Type B pancreatic cell (in vitro differentiated cells): Measurements from ENCODE around the gene CFI. TPM values are rescaled to one million over a fixed set of nuclear protein-coding genes. Genes with fewer than 3 reads are reported as not detected.

ENCODE experiments used
- DNase-seq: peaks from one replicate; pipeline ENCODE4 v3.0.0; 2021; ENCODE audit warnings: mixed read lengths; ENCODE audit not compliant: unreplicated experiment; ENCODE audit errors: extremely low spot score
- H3K27ac Mint-ChIP-seq: 2 replicates; pipeline ENCODE4 v1.8.0; 2021; ENCODE audit warnings: mild to moderate bottlenecking, mixed read lengths
- H3K27me3 Mint-ChIP-seq: 2 replicates; pipeline ENCODE4 v1.8.0; 2021; ENCODE audit warnings: mixed read lengths
- H3K36me3 Mint-ChIP-seq: 2 replicates; pipeline ENCODE4 v1.8.0; 2021; ENCODE audit warnings: mixed read lengths
- H3K4me1 Mint-ChIP-seq: one replicate; pipeline ENCODE4 v1.8.0; 2021; ENCODE audit warnings: mixed read lengths; ENCODE audit not compliant: unreplicated experiment
- H3K4me3 Mint-ChIP-seq: 2 replicates; pipeline ENCODE4 v1.8.0; 2021; ENCODE audit warnings: mild to moderate bottlenecking, mixed read lengths
- H3K9me3 Mint-ChIP-seq: 2 replicates; pipeline ENCODE4 v1.8.0; 2021; ENCODE audit warnings: mixed read lengths
- total RNA-seq: library from RNA; stranded (reverse); gene quantifications from 2 replicates; pipeline ENCODE4 v1.2.1, GENCODE V29; 2021; ENCODE audit warnings: low replicate concordance
- TF ChIP-seq, protein P1 (sequence below): fragments of 200-600 bp; sonication (generic); conservative IDR thresholded peaks from 2 replicates; pipeline ENCODE4 v1.5.0; 2021; ENCODE audit warnings: antibody characterized with exemption, mild to moderate bottlenecking

CFI gene
- total RNA-seq, 1 donor from 2014 or later, result 24.0 TPM

DNA sequence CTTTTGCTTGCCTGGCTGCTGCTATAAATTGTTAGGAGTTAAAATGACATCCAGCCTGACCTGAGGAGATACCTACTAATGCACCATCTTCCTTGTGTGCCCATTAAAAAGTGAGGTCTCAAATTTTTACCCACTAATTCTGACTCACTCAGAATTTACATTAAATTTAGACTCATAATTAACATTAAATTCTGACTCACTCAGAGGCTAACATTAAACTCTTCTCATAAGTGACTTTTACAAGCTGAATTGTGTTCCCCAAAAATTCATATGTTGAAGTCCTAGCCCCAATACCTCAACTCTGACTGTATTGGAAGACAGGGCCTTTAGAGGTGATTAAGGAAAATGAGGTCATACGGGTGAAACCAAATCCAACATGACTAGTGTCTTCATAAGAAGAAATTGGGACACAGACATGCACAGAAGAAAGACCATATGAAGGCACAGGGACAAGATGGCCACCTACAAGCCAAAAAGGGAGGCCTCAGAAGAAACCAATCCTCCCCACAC lies 110.3 kb downstream of the CFI start:
- Mint-ChIP-seq H3K4me1 (no peaks in the 10 kb centered on the region), H3K9me3 (no peaks in the 10 kb centered on the region), H3K4me3 (no peak overlapping the region), H3K27me3 (no peaks in the 10 kb centered on the region), H3K36me3 (peaks cover 50% of the 10 kb centered on the region), H3K27ac (no peak overlapping the region)
- TF ChIP-seq, protein P1, sequence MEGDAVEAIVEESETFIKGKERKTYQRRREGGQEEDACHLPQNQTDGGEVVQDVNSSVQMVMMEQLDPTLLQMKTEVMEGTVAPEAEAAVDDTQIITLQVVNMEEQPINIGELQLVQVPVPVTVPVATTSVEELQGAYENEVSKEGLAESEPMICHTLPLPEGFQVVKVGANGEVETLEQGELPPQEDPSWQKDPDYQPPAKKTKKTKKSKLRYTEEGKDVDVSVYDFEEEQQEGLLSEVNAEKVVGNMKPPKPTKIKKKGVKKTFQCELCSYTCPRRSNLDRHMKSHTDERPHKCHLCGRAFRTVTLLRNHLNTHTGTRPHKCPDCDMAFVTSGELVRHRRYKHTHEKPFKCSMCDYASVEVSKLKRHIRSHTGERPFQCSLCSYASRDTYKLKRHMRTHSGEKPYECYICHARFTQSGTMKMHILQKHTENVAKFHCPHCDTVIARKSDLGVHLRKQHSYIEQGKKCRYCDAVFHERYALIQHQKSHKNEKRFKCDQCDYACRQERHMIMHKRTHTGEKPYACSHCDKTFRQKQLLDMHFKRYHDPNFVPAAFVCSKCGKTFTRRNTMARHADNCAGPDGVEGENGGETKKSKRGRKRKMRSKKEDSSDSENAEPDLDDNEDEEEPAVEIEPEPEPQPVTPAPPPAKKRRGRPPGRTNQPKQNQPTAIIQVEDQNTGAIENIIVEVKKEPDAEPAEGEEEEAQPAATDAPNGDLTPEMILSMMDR, result no peak
- no peak for DNase-seq

Other genes starting within 250 kb of the CFI start
- 8.4 and 10.1 TPM in 2 replicates for gene MCUB, start 241.8 kb downstream of the CFI start, total RNA-seq
- gene CASP6, start 98.6 kb downstream of the CFI start, total RNA-seq, result 41.9 and 49.9 TPM in 2 replicates
- 39.3 and 44.0 TPM in 2 replicates for gene PLA2G12A, start 71.9 kb downstream of the CFI start, total RNA-seq
- 27.9 and 44.7 TPM in 2 replicates for gene GAR1, start 13.8 kb upstream of the CFI start, total RNA-seq
- 0.41 TPM in 1 of 2 replicates, not detected in the other for gene RRH, start 26.0 kb upstream of the CFI start, total RNA-seq
- 0.27 TPM in 1 of 2 replicates, not detected in the other for gene LRIT3, start 46.1 kb upstream of the CFI start, total RNA-seq
- 25.5 and 65.1 TPM in 2 replicates for gene EGF, start 110.9 kb upstream of the CFI start, total RNA-seq